HCT116 (cell line): ENCODE results near the gene SF3A2. TPM values are rescaled to one million over a fixed set of nuclear protein-coding genes. Genes with fewer than 3 reads are reported as not detected.
A peak's percentile ranks its signal among the peaks of the same experiment; 100 is the strongest.

Experiments
- ATAC-seq: fragments of 200-7000 bp; cut with Tn5 transposase; 2 replicates; pipeline ENCODE4 v1.9.1; 2020; ENCODE audit warnings: mild to moderate bottlenecking, moderate library complexity
- BruUV-seq: library from RNA; stranded (reverse); fragments of 400-500 nt; replicated peaks from 2 replicates; lab custom pipeline; 2021; lab: Mats Ljungman, UMichigan
- CTCF ChIA-PET: fragments of 300-600 bp; sonication (Branson Sonifier 250); formaldehyde crosslinking; loops from one replicate; lab custom pipeline; 2021; ENCODE audit warnings: antibody characterized with exemption; lab: Charles Lee
- POLR2A ChIA-PET: fragments of 300-600, 350-600 bp; sonication (Branson Sonifier 250); formaldehyde crosslinking; loops from one replicate; lab custom pipeline; 2021; ENCODE audit warnings: antibody characterized with exemption; lab: Charles Lee
- RAD21 ChIA-PET, 2 experiments: fragments of 300-600 bp; sonication (Branson Sonifier 250); formaldehyde crosslinking; loops; one replicate each; lab custom pipeline; 2023; ENCODE audit warnings: low total read pairs in 2 of 2; ENCODE audit not compliant: uncharacterized antibody in 2 of 2, unreplicated experiment in 2 of 2, low non-redundant PET in 1 of 2; lab: Charles Lee
- DNase-seq: peaks from one replicate; pipeline ENCODE4 v3.0.0-alpha.2; 2010; ENCODE audit warnings: low read depth, low spot score
- H2AFZ ChIP-seq: fragments of 200-600 bp; shearing (Covaris generic), sonication (generic); 2 replicates; pipeline ENCODE4 v1.6.1; 2017; ENCODE audit warnings: low read depth, mixed run types, mixed read lengths, antibody characterized with exemption, low read length; ENCODE audit not compliant: poor library complexity, severe bottlenecking
- H3K27ac ChIP-seq: 2 replicates; pipeline ENCODE4 v1.5.1; 2012; ENCODE audit warnings: low read depth, low read length
- H3K27me3 ChIP-seq: fragments of 200-600 bp; sonication (generic); 2 replicates; pipeline ENCODE4 v1.6.1; 2016; ENCODE audit warnings: mixed run types, low read length, mixed read lengths; ENCODE audit not compliant: insufficient read depth
- H3K36me3 ChIP-seq, 2 experiments: fragments of 200-500 bp in 1 of 2; fragments of 200-600 bp in 1 of 2; sonication (Bioruptor generic) in 1 of 2; sonication (generic) in 1 of 2; 2 replicates each; pipeline versions ENCODE4 v1.5.1 to v1.6.1; 2014 to 2016; ENCODE audit warnings: low read length in 2 of 2, inconsistent platforms in 1 of 2, mixed read lengths in 1 of 2, mixed run types in 1 of 2; ENCODE audit not compliant: insufficient read depth in 2 of 2, control insufficient read depth in 1 of 2
- H3K4me1 ChIP-seq, 2 experiments: fragments of 200-600 bp in 1 of 2; sonication (generic) in 1 of 2; 2 replicates each; pipeline versions ENCODE4 v1.5.1 to v1.6.1; 2012 to 2017; ENCODE audit warnings: low read length in 2 of 2, inconsistent platforms in 1 of 2, mild to moderate bottlenecking in 1 of 2, mixed read lengths in 1 of 2, mixed run types in 1 of 2, moderate library complexity in 1 of 2; ENCODE audit not compliant: insufficient read depth in 2 of 2, control insufficient read depth in 1 of 2
- H3K4me2 ChIP-seq: fragments of 200-600 bp; sonication (generic); 2 replicates; pipeline ENCODE4 v1.6.1; 2017; ENCODE audit warnings: mixed run types, low read length, mixed read lengths
- H3K4me3 ChIP-seq, 2 experiments: fragments of 200-600 bp in 1 of 2; sonication (generic) in 1 of 2; replicated peaks in 1 of 2; 2 replicates each; pipeline ENCODE4 v1.5.1; 2011 to 2016; ENCODE audit warnings: low read length in 2 of 2, control low read depth in 1 of 2, low read depth in 1 of 2, mild to moderate bottlenecking in 1 of 2, mixed read lengths in 1 of 2, mixed run types in 1 of 2
- H3K79me2 ChIP-seq: fragments of 200-600 bp; sonication (generic); 2 replicates; pipeline ENCODE4 v1.6.1; 2017; ENCODE audit warnings: mild to moderate bottlenecking, mixed run types, low read length, moderate library complexity, mixed read lengths; ENCODE audit not compliant: insufficient read depth
- H3K9ac ChIP-seq: fragments of 200-600 bp; sonication (generic); 2 replicates; pipeline ENCODE4 v1.6.1; 2016; ENCODE audit warnings: low read length, mixed read lengths
- H3K9me2 ChIP-seq: fragments of 200-600 bp; sonication (generic), shearing (Covaris generic); 2 replicates; pipeline ENCODE4 v1.6.1; 2017; ENCODE audit warnings: mixed run types, mild to moderate bottlenecking, moderate library complexity; ENCODE audit not compliant: insufficient read depth
- H3K9me3 ChIP-seq, 2 experiments: fragments of 200-500 bp in 1 of 2; fragments of 200-600 bp in 1 of 2; sonication (Bioruptor generic) in 1 of 2; sonication (generic) in 1 of 2; 2 replicates each; pipeline ENCODE4 v1.6.1; 2014 to 2017; ENCODE audit warnings: low read length in 2 of 2, mixed read lengths in 2 of 2, inconsistent platforms in 1 of 2, low read depth in 1 of 2, mild to moderate bottlenecking in 1 of 2, mixed run types in 1 of 2, moderate library complexity in 1 of 2; ENCODE audit not compliant: control insufficient read depth in 1 of 2, insufficient read depth in 1 of 2
- H4K20me1 ChIP-seq: fragments of 200-600 bp; sonication (generic), shearing (Covaris generic); 2 replicates; pipeline ENCODE4 v1.6.1; 2017; ENCODE audit warnings: mixed run types, mild to moderate bottlenecking, moderate library complexity; ENCODE audit not compliant: insufficient read depth
- CBX3 ChIP-seq: IDR thresholded peaks from 2 replicates; pipeline ENCODE4 v1.6.1; 2012; ENCODE audit warnings: low read depth
- EZH2 ChIP-seq: fragments of 200-600 bp; sonication (generic); IDR thresholded peaks from 2 replicates; pipeline ENCODE4 v1.6.1; 2017; ENCODE audit warnings: antibody characterized with exemption, mixed run types
- EZH2phosphoT487 ChIP-seq: fragments of 200-600 bp; IDR thresholded peaks from 2 replicates; pipeline ENCODE4 v1.6.1; 2018; ENCODE audit warnings: antibody characterized with exemption, borderline replicate concordance
- FOSL1 ChIP-seq: IDR thresholded peaks from 2 replicates; pipeline ENCODE4 v1.6.1; 2012; ENCODE audit warnings: low read depth
- JUND ChIP-seq: IDR thresholded peaks from 2 replicates; pipeline ENCODE4 v1.6.1; 2012
- POLR2AphosphoS5 ChIP-seq: IDR thresholded peaks from 2 replicates; pipeline ENCODE4 v1.6.1; 2011; ENCODE audit warnings: mild to moderate bottlenecking, low read depth, low read length, moderate library complexity
- SRF ChIP-seq: IDR thresholded peaks from 2 replicates; pipeline ENCODE4 v1.6.1; 2012; ENCODE audit warnings: low read depth
- YY1 ChIP-seq: IDR thresholded peaks from 2 replicates; pipeline ENCODE4 v1.6.1; 2011; ENCODE audit warnings: low read length, low read depth, moderate library complexity, mild to moderate bottlenecking; ENCODE audit not compliant: insufficient replicate concordance; ENCODE audit errors: extremely low read depth
- ZFX ChIP-seq: fragments of 450-650 bp; IDR thresholded peaks from 2 replicates; pipeline ENCODE4 v1.6.1; 2017
- intact Hi-C: fragments of 100-400 bp; cut with micrococcal nuclease; formaldehyde crosslinking; loops from 2 replicates; pipeline ENCODE4 v1.10.0; 2022
- total RNA-seq: library from RNA; stranded (reverse); gene quantifications from one replicate; pipeline ENCODE4 v1.2.1, GENCODE V29; 2021; ENCODE audit not compliant: unreplicated experiment

SF3A2 gene
- total RNA-seq, 1 experiment from 2014 or later = 166 TPM

- POLR2A ChIA-PET = no interaction called here
- Histone ChIP-seq H3K4me3 (peak overlapping the region; percentile 83 to 92), H3K79me2 (peaks cover 78% of the 10 kb centered on the region), H3K9me2 (no peaks in the 10 kb centered on the region), H3K4me2 (peak overlapping the region; percentile 80), H3K9me3 (no peaks in the 10 kb centered on the region), H3K4me1 (peaks cover 17 to 47% of the 10 kb centered on the region in 2 experiments; a peak in 3 of 4 replicates), H4K20me1 (peaks cover 26% of the 10 kb centered on the region; the same call in 1 of the 2 replicates), H3K36me3 (peaks cover 9 to 43% of the 10 kb centered on the region in 2 experiments), H2AFZ (no peak overlapping the region), H3K27me3 (no peaks in the 10 kb centered on the region), H3K27ac (peak overlapping the region; percentile 95), H3K9ac (peak overlapping the region; percentile 99)
- ATAC-seq (no peak), DNase-seq (no peak)
- CTCF ChIA-PET = interaction anchor here (0.7 to 1.4 kb wide), 3 partner anchors 80 to 149 kb away, joined by 3 to 5 read pairs (median 3); no protein-coding TSS in a partner anchor
- peak; percentile 75 for TF ChIP-seq POLR2AphosphoS5
- TF ChIP-seq YY1 = peak; percentile 42
- no peak for TF ChIP-seq SRF
- TF ChIP-seq JUND = no peak
- no peak for TF ChIP-seq EZH2phosphoT487
- RAD21 ChIA-PET = interaction anchor here in 1 of 2 experiments (0.6 to 0.7 kb wide), 2 partner anchors 62 to 79 kb away, joined by 3 read pairs; no protein-coding TSS in a partner anchor
- no TSS peak for BruUV-seq
- intact Hi-C loops = loop anchor here (1.0 to 5.0 kb wide), 3 partner anchors 37 to 155 kb away; partner anchors contain the start of gene DOT1L
Observed at GRCh38 chr19:2236064-2236313, 635 bp upstream of the SF3A2 start.

DNA sequence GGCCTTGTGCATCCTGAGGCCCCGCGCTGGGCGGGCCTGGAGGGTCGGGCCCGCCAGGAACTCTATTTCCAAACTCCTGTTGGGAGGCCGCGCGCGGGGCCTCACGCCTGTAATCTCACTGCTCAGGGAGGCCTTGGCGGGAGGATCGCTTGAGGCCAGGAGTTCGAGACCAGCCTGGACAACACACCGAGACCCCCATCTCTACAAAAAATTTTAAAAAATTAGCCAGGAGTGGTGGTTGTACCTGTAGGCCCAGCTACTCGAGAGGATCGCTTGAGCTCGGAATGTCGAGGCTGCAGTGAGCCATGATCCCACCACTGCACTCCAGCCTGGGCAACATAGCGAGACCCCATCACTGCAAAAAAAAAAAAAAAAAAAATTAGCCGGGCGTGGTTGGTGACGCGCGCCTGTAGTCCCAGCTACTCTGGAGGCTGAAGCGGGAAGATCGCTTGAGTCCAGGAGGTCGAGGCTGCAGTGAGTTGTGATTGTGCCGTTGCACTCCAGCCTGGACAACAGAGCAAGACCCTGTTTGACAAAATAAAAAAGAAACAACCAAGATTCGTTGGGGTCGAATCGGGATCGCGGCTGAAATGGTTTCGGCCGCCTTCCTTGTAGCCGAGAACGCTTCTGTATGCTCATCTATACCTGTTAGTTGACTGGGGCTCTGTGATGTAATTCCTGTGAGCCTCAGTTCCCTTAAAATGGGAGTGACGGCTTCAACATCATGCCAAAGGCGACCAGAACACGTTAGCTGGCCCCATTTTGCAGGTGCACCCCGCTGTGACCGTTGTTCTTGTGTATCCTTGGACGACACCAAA lies 636 bp downstream of the SF3A2 start:
- Histone ChIP-seq H3K4me1 (peaks cover 17 to 46% of the 10 kb centered on the region in 2 experiments; a peak in 3 of 4 replicates), H3K9me2 (no peaks in the 10 kb centered on the region), H2AFZ (no peak overlapping the region), H3K9me3 (no peaks in the 10 kb centered on the region), H3K36me3 (peaks cover 9 to 55% of the 10 kb centered on the region in 2 experiments), H3K27ac (peak overlapping the region; percentile 95), H3K4me2 (peak overlapping the region; percentile 80)
- ChIA-PET RAD21 (interaction anchor here in 1 of 2 experiments (1.0 kb wide), 1 partner anchor 82 kb away, joined by 4 read pairs; no protein-coding TSS in a partner anchor), POLR2A (no interaction called here)
- no peak for DNase-seq
- intact Hi-C loops = loop anchor here (5.0 kb wide), 1 partner anchor 75 kb away; the partner anchor contains the start of gene DOT1L
- no peak for TF ChIP-seq EZH2
- TF ChIP-seq EZH2phosphoT487 = no peak
- TF ChIP-seq POLR2AphosphoS5 = no peak; the same call in 1 of the 2 replicates
- TF ChIP-seq ZFX = peak; percentile 85; the same call in 1 of the 2 replicates
- no peak for TF ChIP-seq FOSL1
- no peak for TF ChIP-seq CBX3
- TF ChIP-seq YY1 = no peak
- TF ChIP-seq, all 23 proteins: peak for 1
- no peaks in the 10 kb centered on the region for H3K27me3 ChIP-seq
- H4K20me1 ChIP-seq = peaks cover 32% of the 10 kb centered on the region; the same call in 1 of the 2 replicates
- ATAC-seq = peak; percentile 34
- H3K9ac ChIP-seq = peak overlapping the region; percentile 99
- CTCF ChIA-PET = interaction anchor here (1.1 kb wide), 1 partner anchor 81 kb away, joined by 4 read pairs; no protein-coding TSS in a partner anchor
- peaks cover 91% of the 10 kb centered on the region for H3K79me2 ChIP-seq
- TSS peak; percentile 46 for BruUV-seq
- H3K4me3 ChIP-seq = peak overlapping the region; percentile 83 to 92
